A673 (cell line): ENCODE data around the gene PLEKHH2. TPM values are rescaled to one million over a fixed set of nuclear protein-coding genes. Genes with fewer than 3 reads are reported as not detected.

Experiments
- BruUV-seq: library from RNA; stranded (reverse); fragments of 400-500 nt; replicated peaks from 2 replicates; lab custom pipeline; 2021; lab: Mats Ljungman, UMichigan
- CTCF ChIA-PET: fragments of 300-600 bp; sonication (Branson Sonifier 250); formaldehyde crosslinking; loops from one replicate; lab custom pipeline; 2022; ENCODE audit warnings: antibody characterized with exemption; lab: Charles Lee
- POLR2A ChIA-PET: fragments of 300-600 bp; sonication (Branson Sonifier 250); formaldehyde crosslinking; loops from one replicate; lab custom pipeline; 2022; ENCODE audit warnings: antibody characterized with exemption; ENCODE audit not compliant: low non-redundant PET; lab: Charles Lee
- DNase-seq: peaks from one replicate; pipeline ENCODE4 v3.0.0-alpha.2; 2015; ENCODE audit warnings: low spot score
- H3K27ac ChIP-seq: fragments of 200-600 bp; sonication (generic); 2 replicates; pipeline ENCODE4 v1.5.1; 2016; ENCODE audit warnings: mixed run types, low read depth, mild to moderate bottlenecking, mixed read lengths, antibody characterized with exemption, low read length; ENCODE audit not compliant: poor library complexity, severe bottlenecking
- H3K27me3 ChIP-seq: fragments of 200-600 bp; sonication (generic); replicated peaks from 2 replicates; pipeline ENCODE4 v1.6.1; 2017; ENCODE audit warnings: mixed run types, low read depth, mild to moderate bottlenecking, mixed read lengths, antibody characterized with exemption, low read length; ENCODE audit not compliant: insufficient read depth, poor library complexity
- H3K36me3 ChIP-seq: fragments of 200-600 bp; sonication (generic); 2 replicates; pipeline ENCODE4 v1.6.1; 2016; ENCODE audit warnings: mixed run types, mild to moderate bottlenecking, mixed read lengths, antibody characterized with exemption, low read length; ENCODE audit not compliant: insufficient read depth, poor library complexity, severe bottlenecking
- H3K4me1 ChIP-seq: fragments of 200-600 bp; sonication (generic); 2 replicates; pipeline ENCODE4 v1.6.1; 2017; ENCODE audit warnings: mixed run types, mild to moderate bottlenecking, mixed read lengths, antibody characterized with exemption, low read length; ENCODE audit not compliant: insufficient read depth, poor library complexity, severe bottlenecking
- H3K4me3 ChIP-seq: fragments of 200-600 bp; sonication (generic); 2 replicates; pipeline ENCODE4 v1.5.1; 2016; ENCODE audit warnings: low read depth, mixed run types, mild to moderate bottlenecking, mixed read lengths, low read length; ENCODE audit not compliant: poor library complexity, severe bottlenecking
- H3K9me3 ChIP-seq: fragments of 200-600 bp; sonication (generic); 2 replicates; pipeline ENCODE4 v1.6.1; 2016; ENCODE audit warnings: mixed run types, low read depth, mild to moderate bottlenecking, mixed read lengths, antibody characterized with exemption, low read length; ENCODE audit not compliant: poor library complexity, severe bottlenecking
- EZH2 ChIP-seq: fragments of 200-600 bp; sonication (generic); IDR thresholded peaks from 2 replicates; pipeline ENCODE4 v1.6.1; 2017; ENCODE audit warnings: borderline replicate concordance, low read depth, mild to moderate bottlenecking, mixed read lengths, antibody characterized with exemption, low read length; ENCODE audit not compliant: poor library complexity, severe bottlenecking
- intact Hi-C: fragments of 100-400 bp; cut with micrococcal nuclease; formaldehyde crosslinking; loops from one replicate; pipeline ENCODE4 v1.10.0; 2022; ENCODE audit not compliant: unreplicated experiment
- total RNA-seq: library from RNA; stranded (reverse); gene quantifications from 2 replicates; pipeline ENCODE4 v1.2.3, GENCODE V29; 2021
- TF ChIP-seq, protein P1 (sequence below): fragments of 300-800, 200-600 bp; sonication (generic); conservative IDR thresholded peaks from 2 replicates; pipeline ENCODE4 v1.5.1; 2017; ENCODE audit warnings: low read depth, mild to moderate bottlenecking, antibody characterized with exemption, low read length, moderate library complexity, mixed read lengths

Gene PLEKHH2
- total RNA-seq, 1 experiment from 2014 or later = 2.2 TPM

DNA sequence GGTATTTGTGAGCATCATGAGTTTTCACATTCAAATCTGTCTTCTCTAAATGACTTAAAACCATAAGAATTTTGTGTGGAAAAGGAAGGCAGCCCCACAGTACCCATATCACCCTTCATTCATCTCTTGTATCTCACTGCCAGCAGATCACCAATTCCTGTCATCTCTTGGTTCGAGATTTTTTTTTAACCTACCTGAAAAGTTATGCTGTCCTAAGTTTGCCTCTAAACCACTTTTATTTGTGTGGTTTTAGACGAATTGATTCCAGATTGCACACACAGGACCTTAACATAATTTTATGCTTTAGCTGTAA lies 169.6 kb downstream of the PLEKHH2 start:
- Histone ChIP-seq H3K9me3 (no peaks in the 10 kb centered on the region), H3K4me3 (no peak overlapping the region), H3K36me3 (no peaks in the 10 kb centered on the region), H3K27ac (no peak overlapping the region), H3K27me3 (no peaks in the 10 kb centered on the region), H3K4me1 (no peaks in the 10 kb centered on the region)
- intact Hi-C loops = no loop called here
- DNase-seq = no peak
- TF ChIP-seq, protein P1, sequence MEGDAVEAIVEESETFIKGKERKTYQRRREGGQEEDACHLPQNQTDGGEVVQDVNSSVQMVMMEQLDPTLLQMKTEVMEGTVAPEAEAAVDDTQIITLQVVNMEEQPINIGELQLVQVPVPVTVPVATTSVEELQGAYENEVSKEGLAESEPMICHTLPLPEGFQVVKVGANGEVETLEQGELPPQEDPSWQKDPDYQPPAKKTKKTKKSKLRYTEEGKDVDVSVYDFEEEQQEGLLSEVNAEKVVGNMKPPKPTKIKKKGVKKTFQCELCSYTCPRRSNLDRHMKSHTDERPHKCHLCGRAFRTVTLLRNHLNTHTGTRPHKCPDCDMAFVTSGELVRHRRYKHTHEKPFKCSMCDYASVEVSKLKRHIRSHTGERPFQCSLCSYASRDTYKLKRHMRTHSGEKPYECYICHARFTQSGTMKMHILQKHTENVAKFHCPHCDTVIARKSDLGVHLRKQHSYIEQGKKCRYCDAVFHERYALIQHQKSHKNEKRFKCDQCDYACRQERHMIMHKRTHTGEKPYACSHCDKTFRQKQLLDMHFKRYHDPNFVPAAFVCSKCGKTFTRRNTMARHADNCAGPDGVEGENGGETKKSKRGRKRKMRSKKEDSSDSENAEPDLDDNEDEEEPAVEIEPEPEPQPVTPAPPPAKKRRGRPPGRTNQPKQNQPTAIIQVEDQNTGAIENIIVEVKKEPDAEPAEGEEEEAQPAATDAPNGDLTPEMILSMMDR = no peak
- no peak for TF ChIP-seq EZH2
- POLR2A ChIA-PET = no interaction called here
- BruUV-seq = no TSS peak
- CTCF ChIA-PET = no interaction called here

DNA sequence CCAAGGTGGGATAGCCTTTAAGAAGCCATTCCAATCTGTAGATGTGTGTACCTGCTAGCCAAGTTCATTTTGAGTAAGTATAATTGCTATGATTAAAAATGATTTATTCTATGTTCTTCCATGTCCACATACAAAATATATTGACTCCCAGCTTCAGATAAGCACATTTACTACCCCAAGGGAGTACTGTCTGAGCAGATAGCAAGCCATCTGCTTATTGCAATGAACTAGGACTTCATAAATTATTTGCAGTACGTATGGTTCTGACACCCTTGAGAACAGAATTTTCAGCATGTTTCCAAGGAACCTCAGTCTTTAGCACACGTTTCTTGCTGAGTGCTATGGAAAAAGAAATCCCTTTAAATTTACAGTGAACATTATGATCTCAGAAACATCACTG lies 173.4 kb downstream of the PLEKHH2 start:
- Histone ChIP-seq H3K4me1 (no peaks in the 10 kb centered on the region), H3K27ac (no peak overlapping the region), H3K4me3 (no peak overlapping the region), H3K27me3 (no peaks in the 10 kb centered on the region), H3K36me3 (no peaks in the 10 kb centered on the region), H3K9me3 (no peaks in the 10 kb centered on the region)
- BruUV-seq = no TSS peak
- intact Hi-C loops = no loop called here
- no peak for TF ChIP-seq EZH2
- TF ChIP-seq, protein P1 = no peak
- DNase-seq = no peak
- ChIA-PET CTCF (no interaction called here), POLR2A (no interaction called here)

DNA sequence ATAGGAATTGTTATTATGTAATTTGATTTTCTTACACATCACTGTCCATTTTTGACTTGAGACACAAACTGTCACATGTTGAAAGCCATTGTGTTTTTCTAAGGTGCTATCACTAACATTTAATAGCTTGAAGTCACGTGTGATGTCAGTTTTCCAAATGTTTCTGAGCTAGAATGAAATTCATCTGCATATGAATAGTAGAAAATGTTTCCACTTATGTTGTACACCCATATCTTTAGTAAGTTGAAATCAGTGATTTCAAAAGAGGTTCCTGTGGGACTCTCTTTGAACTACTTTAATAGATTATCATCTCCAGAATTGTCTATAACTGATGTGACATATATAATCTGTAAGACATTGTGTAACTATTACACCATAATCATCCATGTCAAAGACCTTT lies 173.8 kb downstream of the PLEKHH2 start:
- no TSS peak for BruUV-seq
- Histone ChIP-seq H3K27ac (no peak overlapping the region), H3K36me3 (no peaks in the 10 kb centered on the region), H3K4me1 (no peaks in the 10 kb centered on the region), H3K27me3 (no peaks in the 10 kb centered on the region), H3K4me3 (no peak overlapping the region), H3K9me3 (no peaks in the 10 kb centered on the region)
- no peak for TF ChIP-seq EZH2
- TF ChIP-seq, protein P1 = no peak
- POLR2A ChIA-PET = no interaction called here
- CTCF ChIA-PET = no interaction called here
- intact Hi-C loops = no loop called here
- no peak for DNase-seq
